Lower leg skin (tissue), 4 donors: ENCODE data around the gene DENND5A. TPM values are rescaled to one million over a fixed set of nuclear protein-coding genes. Genes with fewer than 3 reads are reported as not detected.

Source experiments
- DNase-seq, 2 donors: peaks; one replicate each; pipeline ENCODE4 v3.0.0-alpha.2; 2019; ENCODE audit warnings: low spot score in 2 of 2
- H3K4me3 ChIP-seq: fragments of 200-600 bp; sonication (generic); 2 replicates; pipeline ENCODE4 v1.5.1; 2017; ENCODE audit warnings: mild to moderate bottlenecking, low read depth; ENCODE audit not compliant: poor library complexity, severe bottlenecking
- CTCF ChIP-seq, 3 donors: fragments of 450-650 bp; IDR thresholded peaks; one replicate each; pipeline ENCODE4 v1.5.1; 2016; ENCODE audit warnings: antibody characterized with exemption in 3 of 3, mild to moderate bottlenecking in 3 of 3, moderate library complexity in 2 of 3
- POLR2A ChIP-seq, 2 donors: fragments of 450-650 bp; IDR thresholded peaks; one replicate each; pipeline ENCODE4 v1.6.1; 2016 to 2017; ENCODE audit warnings: antibody characterized with exemption in 2 of 2, mild to moderate bottlenecking in 1 of 2, moderate library complexity in 1 of 2
- WGBS, 2 donors: methylation state at CpG; one replicate each; pipeline ENCODE4 v1.1.5; 2018; 5-methylcytosine and 5-hydroxymethylcytosine counted together
- intact Hi-C: fragments of 100-400 bp; cut with DNase I; formaldehyde crosslinking; loops from one replicate; pipeline ENCODE4 v1.15.0; 2023; ENCODE audit warnings: low total_unique reads
- total RNA-seq, 4 donors: library from RNA; depleted of rRNA; stranded (reverse); fragments of >200 nt; gene quantifications; one replicate each; pipeline ENCODE4 v1.1.0, GENCODE V29; 2016

Gene DENND5A
- total RNA-seq, 4 donors from 2014 or later = 21.2 to 34.1 (median 28.7) TPM

GRCh38 chr11:9160166-9160565 lies 105.0 kb downstream of the DENND5A start:
- no peak overlapping the region for H3K4me3 ChIP-seq
- TF ChIP-seq CTCF (IDR thresholded peaks at IDR 0.05) (no peak), POLR2A (IDR thresholded peaks at IDR 0.05) (no peak)
- no peak for DNase-seq
- intact Hi-C loops = no loop called here

- no peak overlapping the region for H3K4me3 ChIP-seq
- DNase-seq = no peak
- TF ChIP-seq POLR2A (IDR thresholded peaks at IDR 0.05) = no peak
- TF ChIP-seq CTCF (IDR thresholded peaks at IDR 0.05) = no peak
- intact Hi-C loops = no loop called here
Observed at GRCh38 chr11:9158898-9159391, 106.2 kb downstream of the DENND5A start.

- 96 to 99% methylated on average over 4 of the region's 4 CpGs for WGBS, 2 donors
- no peak for TF ChIP-seq CTCF (IDR thresholded peaks at IDR 0.05)
- no peak for TF ChIP-seq POLR2A (IDR thresholded peaks at IDR 0.05)
- intact Hi-C loops = no loop called here
- H3K4me3 ChIP-seq = no peak overlapping the region
- DNase-seq = no peak
Observed at GRCh38 chr11:9155930-9156329, 109.2 kb downstream of the DENND5A start.

- intact Hi-C loops = no loop called here
- TF ChIP-seq POLR2A (IDR thresholded peaks at IDR 0.05) = no peak
- no peak for TF ChIP-seq CTCF (IDR thresholded peaks at IDR 0.05)
- H3K4me3 ChIP-seq = no peak overlapping the region
- DNase-seq = no peak
- WGBS, 2 donors = 85% methylated on average over 2 of the region's 2 CpGs
Observed at GRCh38 chr11:9153651-9154050, 111.5 kb downstream of the DENND5A start.

GRCh38 chr11:9151631-9152030 lies 113.5 kb downstream of the DENND5A start:
- intact Hi-C loops = no loop called here
- TF ChIP-seq CTCF (IDR thresholded peaks at IDR 0.05) (no peak), POLR2A (IDR thresholded peaks at IDR 0.05) (no peak)
- DNase-seq = no peak
- 79 to 87% methylated on average over 2 of the region's 2 CpGs for WGBS, 2 donors
- H3K4me3 ChIP-seq = no peak overlapping the region

- H3K4me3 ChIP-seq = no peak overlapping the region
- WGBS, 2 donors = 80 to 89% methylated on average over 1 of the region's 1 CpG
- no peak for DNase-seq
- intact Hi-C loops = no loop called here
- TF ChIP-seq POLR2A (IDR thresholded peaks at IDR 0.05) (no peak), CTCF (IDR thresholded peaks at IDR 0.05) (no peak)
Observed at GRCh38 chr11:9150926-9151325, 114.2 kb downstream of the DENND5A start.
